ENCODE data around the gene DEAF1.

- no peak for TF ChIP-seq RCOR1 (IDR thresholded peaks at IDR 0.05; ENCODE audit: borderline replicate concordance in 1 of 2, low read depth in 2 of 2, low read length in 2 of 2)
- no peak for TF ChIP-seq NFATC3 (IDR thresholded peaks at IDR 0.05)
- no peak for TF ChIP-seq ZNF121 (CRISPR knock-in tag; conservative IDR thresholded peaks at IDR 0.05)
- TF ChIP-seq SREBF2 (CRISPR knock-in tag; IDR thresholded peaks at IDR 0.05): no peak
- no peak for TF ChIP-seq MAFF (IDR thresholded peaks at IDR 0.05; ENCODE audit: low read length)
- TF ChIP-seq ZNF639 (CRISPR knock-in tag; conservative IDR thresholded peaks at IDR 0.05 in 1 of 2, IDR thresholded peaks at IDR 0.05 in 1 of 2): no peak
Observed at GRCh38 chr11:703506-703905, 8.5 kb upstream of the DEAF1 start.
